ENCODE measurements around the gene CD4.

DNA sequence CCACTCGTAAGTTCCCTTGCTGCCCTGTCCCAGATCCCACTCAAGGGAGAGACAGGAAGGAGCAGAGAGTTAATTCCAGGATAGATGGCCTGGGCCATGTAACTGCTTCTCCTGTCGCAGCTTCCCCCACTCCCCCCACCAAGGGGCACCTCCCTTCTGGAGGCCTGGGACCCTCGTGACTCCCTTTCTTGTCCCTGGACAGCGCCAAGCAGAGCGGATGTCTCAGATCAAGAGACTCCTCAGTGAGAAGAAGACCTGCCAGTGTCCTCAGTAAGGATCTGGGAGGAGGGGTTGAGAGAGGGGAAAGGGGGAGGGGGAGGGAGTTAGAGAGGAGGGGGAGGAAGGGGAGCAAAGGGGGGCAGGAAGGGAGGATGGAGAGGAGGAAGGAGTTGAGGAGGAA lies 29.3 kb downstream of the CD4 start:
- no peak for TF ChIP-seq POLR2A (IDR thresholded peaks at IDR 0.05)
- TF ChIP-seq, protein P1, sequence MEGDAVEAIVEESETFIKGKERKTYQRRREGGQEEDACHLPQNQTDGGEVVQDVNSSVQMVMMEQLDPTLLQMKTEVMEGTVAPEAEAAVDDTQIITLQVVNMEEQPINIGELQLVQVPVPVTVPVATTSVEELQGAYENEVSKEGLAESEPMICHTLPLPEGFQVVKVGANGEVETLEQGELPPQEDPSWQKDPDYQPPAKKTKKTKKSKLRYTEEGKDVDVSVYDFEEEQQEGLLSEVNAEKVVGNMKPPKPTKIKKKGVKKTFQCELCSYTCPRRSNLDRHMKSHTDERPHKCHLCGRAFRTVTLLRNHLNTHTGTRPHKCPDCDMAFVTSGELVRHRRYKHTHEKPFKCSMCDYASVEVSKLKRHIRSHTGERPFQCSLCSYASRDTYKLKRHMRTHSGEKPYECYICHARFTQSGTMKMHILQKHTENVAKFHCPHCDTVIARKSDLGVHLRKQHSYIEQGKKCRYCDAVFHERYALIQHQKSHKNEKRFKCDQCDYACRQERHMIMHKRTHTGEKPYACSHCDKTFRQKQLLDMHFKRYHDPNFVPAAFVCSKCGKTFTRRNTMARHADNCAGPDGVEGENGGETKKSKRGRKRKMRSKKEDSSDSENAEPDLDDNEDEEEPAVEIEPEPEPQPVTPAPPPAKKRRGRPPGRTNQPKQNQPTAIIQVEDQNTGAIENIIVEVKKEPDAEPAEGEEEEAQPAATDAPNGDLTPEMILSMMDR (IDR thresholded peaks at IDR 0.05): no peak

Data from adrenal gland (tissue), 5 donors.